ENCODE data around the gene RNF123. TPM values are rescaled to one million over a fixed set of nuclear protein-coding genes. Genes with fewer than 3 reads are reported as not detected.

Gene RNF123
- total RNA-seq, 1 experiment from 2014 or later, result 47.1 TPM

GRCh38 chr3:49703956-49704355 is 14.6 kb downstream of the RNF123 start:
- H3K4me1 Mint-ChIP-seq, result peaks cover 16% of the 10 kb centered on the region
- no peaks in the 10 kb centered on the region for H3K9me3 Mint-ChIP-seq
- peaks cover 3% of the 10 kb centered on the region for H3K36me3 Mint-ChIP-seq
- no peak for ATAC-seq
- POLR2A ChIA-PET, result interaction anchor here (0.6 to 1.0 kb wide), 2 partner anchors 15 to 217 kb away, joined by 3 to 4 read pairs; no protein-coding TSS in a partner anchor
- no peak overlapping the region; the same call in 1 of the 2 replicates for H3K27ac Mint-ChIP-seq
- no peak for DNase-seq (ENCODE audit: low spot score)
- H3K4me3 Mint-ChIP-seq, result no peak overlapping the region
- CTCF ChIA-PET, result interaction anchor here (1.0 to 3.7 kb wide), 9 partner anchors 8 to 207 kb away, joined by 3 to 49 read pairs (median 8); partner anchors contain the start of genes AMIGO3, INKA1 and IP6K1
- TF ChIP-seq, protein P1, sequence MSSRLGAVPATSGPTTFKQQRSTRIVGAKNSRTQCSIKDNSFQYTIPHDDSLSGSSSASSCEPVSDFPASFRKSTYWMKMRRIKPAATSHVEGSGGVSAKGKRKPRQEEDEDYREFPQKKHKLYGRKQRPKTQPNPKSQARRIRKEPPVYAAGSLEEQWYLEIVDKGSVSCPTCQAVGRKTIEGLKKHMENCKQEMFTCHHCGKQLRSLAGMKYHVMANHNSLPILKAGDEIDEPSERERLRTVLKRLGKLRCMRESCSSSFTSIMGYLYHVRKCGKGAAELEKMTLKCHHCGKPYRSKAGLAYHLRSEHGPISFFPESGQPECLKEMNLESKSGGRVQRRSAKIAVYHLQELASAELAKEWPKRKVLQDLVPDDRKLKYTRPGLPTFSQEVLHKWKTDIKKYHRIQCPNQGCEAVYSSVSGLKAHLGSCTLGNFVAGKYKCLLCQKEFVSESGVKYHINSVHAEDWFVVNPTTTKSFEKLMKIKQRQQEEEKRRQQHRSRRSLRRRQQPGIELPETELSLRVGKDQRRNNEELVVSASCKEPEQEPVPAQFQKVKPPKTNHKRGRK (CRISPR knock-in tag; IDR thresholded peaks at IDR 0.05; ENCODE audit: borderline replicate concordance), result no peak
- TF ChIP-seq MXD4 (CRISPR knock-in tag; IDR thresholded peaks at IDR 0.05; ENCODE audit: borderline replicate concordance) (no peak), E2F5 (CRISPR knock-in tag; IDR thresholded peaks at IDR 0.05) (no peak), CTCF (IDR thresholded peaks at IDR 0.05) (no peak), ZNF232 (CRISPR knock-in tag; IDR thresholded peaks at IDR 0.05) (no peak), IRF1 (CRISPR knock-in tag; IDR thresholded peaks at IDR 0.05) (no peak)
- no peaks in the 10 kb centered on the region for H3K27me3 Mint-ChIP-seq (ENCODE audit: low read depth)

- POLR2A ChIA-PET, result no interaction called here
- no peak overlapping the region for H3K4me3 Mint-ChIP-seq
- no peak overlapping the region for H3K27ac Mint-ChIP-seq
- no peaks in the 10 kb centered on the region for H3K9me3 Mint-ChIP-seq
- H3K36me3 Mint-ChIP-seq, result peaks cover 3% of the 10 kb centered on the region
- CTCF ChIA-PET, result interaction anchor here (1.6 kb wide), 2 partner anchors 98 to 135 kb away, joined by 6 to 8 read pairs; partner anchors contain the start of gene INKA1
- ATAC-seq (no peak), DNase-seq (ENCODE audit: low spot score) (no peak)
- H3K4me1 Mint-ChIP-seq, result peaks cover 16% of the 10 kb centered on the region
- no peaks in the 10 kb centered on the region for H3K27me3 Mint-ChIP-seq (ENCODE audit: low read depth)
- TF ChIP-seq KAT7 (CRISPR knock-in tag; IDR thresholded peaks at IDR 0.05; ENCODE audit: borderline replicate concordance) (no peak), ETV6 (CRISPR knock-in tag; IDR thresholded peaks at IDR 0.05) (no peak), PRRX2 (CRISPR knock-in tag; IDR thresholded peaks at IDR 0.05) (no peak), CTCF (IDR thresholded peaks at IDR 0.05) (no peak), STAT6 (CRISPR knock-in tag; conservative IDR thresholded peaks at IDR 0.05; ENCODE audit: low read depth) (no peak)
Observed at GRCh38 chr3:49704629-49705028, 15.3 kb downstream of the RNF123 start.

DNA sequence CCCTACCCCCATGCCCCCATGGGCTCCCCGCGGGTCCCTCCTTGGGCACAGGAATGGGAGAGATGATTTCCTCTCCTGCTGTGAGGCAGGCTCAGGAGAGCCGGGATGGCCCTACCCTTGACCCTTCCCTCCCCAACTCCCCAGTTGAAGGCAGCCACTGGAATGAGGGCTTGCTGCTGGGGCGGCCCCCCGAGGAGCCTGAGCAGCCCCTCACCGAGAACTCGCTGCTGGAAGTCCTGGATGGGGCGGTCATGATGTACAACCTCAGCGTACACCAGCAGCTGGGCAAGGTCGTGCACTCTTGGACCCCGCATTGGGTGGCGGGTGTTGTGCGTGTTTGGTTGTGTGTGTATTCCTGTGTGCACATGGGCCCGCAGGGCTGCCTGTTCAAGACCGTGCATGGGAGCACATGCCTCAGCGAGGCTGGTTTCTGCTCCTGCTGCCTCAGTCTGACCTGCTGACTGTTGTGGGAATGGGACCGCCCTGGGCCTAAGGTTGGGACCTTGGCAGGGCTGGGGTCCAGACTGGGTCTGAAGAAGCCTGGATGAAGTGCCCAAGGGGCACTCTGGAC is 16.1 kb downstream of the RNF123 start:
- CTCF ChIA-PET, result no interaction called here
- no peaks in the 10 kb centered on the region for H3K9me3 Mint-ChIP-seq
- POLR2A ChIA-PET, result no interaction called here
- TF ChIP-seq IRF2 (CRISPR knock-in tag; IDR thresholded peaks at IDR 0.05; ENCODE audit: borderline replicate concordance, low read depth) (no peak), TEAD1 (CRISPR knock-in tag; IDR thresholded peaks at IDR 0.05) (no peak), NFATC4 (CRISPR knock-in tag; IDR thresholded peaks at IDR 0.05) (no peak), E2F5 (CRISPR knock-in tag; IDR thresholded peaks at IDR 0.05) (no peak)
- TF ChIP-seq, protein P2, sequence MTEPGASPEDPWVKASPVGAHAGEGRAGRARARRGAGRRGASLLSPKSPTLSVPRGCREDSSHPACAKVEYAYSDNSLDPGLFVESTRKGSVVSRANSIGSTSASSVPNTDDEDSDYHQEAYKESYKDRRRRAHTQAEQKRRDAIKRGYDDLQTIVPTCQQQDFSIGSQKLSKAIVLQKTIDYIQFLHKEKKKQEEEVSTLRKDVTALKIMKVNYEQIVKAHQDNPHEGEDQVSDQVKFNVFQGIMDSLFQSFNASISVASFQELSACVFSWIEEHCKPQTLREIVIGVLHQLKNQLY (CRISPR knock-in tag; IDR thresholded peaks at IDR 0.05), result no peak
- H3K27me3 Mint-ChIP-seq (ENCODE audit: low read depth), result no peaks in the 10 kb centered on the region
- peaks cover 16% of the 10 kb centered on the region for H3K4me1 Mint-ChIP-seq
- no peak for ATAC-seq
- DNase-seq (ENCODE audit: low spot score), result no peak
- H3K4me3 Mint-ChIP-seq, result no peak overlapping the region
- peaks cover 3% of the 10 kb centered on the region for H3K36me3 Mint-ChIP-seq
- H3K27ac Mint-ChIP-seq, result no peak overlapping the region
